GM23338 (cell line): ENCODE measurements around the gene SLC39A11. TPM values are rescaled to one million over a fixed set of nuclear protein-coding genes. Genes with fewer than 3 reads are reported as not detected.

Experiments used
- ATAC-seq: fragments of 200-7000 bp; cut with Tn5 transposase; 3 replicates; pipeline ENCODE4 v1.9.1; 2020
- DNase-seq: peaks from one replicate; pipeline ENCODE4 v3.0.0-alpha.2; 2015; ENCODE audit warnings: low spot score
- H2AFZ ChIP-seq: fragments of 200-600 bp; sonication (generic); 2 replicates; pipeline ENCODE4 v1.8.0; 2016; ENCODE audit warnings: antibody characterized with exemption, mild to moderate bottlenecking, moderate library complexity
- H3F3A ChIP-seq: fragments of 200-600 bp; sonication (generic); replicated peaks from 2 replicates; pipeline ENCODE4 v1.8.0; 2017; ENCODE audit warnings: antibody characterized with exemption, mixed run types, low read depth
- H3K27ac ChIP-seq: fragments of 200-600 bp; sonication (generic); 2 replicates; pipeline ENCODE4 v1.6.1; 2016; ENCODE audit warnings: low read depth
- H3K27me3 ChIP-seq: fragments of 200-600 bp; sonication (generic); 2 replicates; pipeline ENCODE4 v1.8.0; 2016; ENCODE audit warnings: mild to moderate bottlenecking, mixed run types, moderate library complexity; ENCODE audit not compliant: insufficient read depth
- H3K36me3 ChIP-seq: fragments of 200-600 bp; sonication (generic); 2 replicates; pipeline ENCODE4 v1.8.0; 2016; ENCODE audit warnings: mild to moderate bottlenecking; ENCODE audit not compliant: insufficient read depth
- H3K4me1 ChIP-seq: fragments of 200-600 bp; sonication (generic); 2 replicates; pipeline ENCODE4 v1.8.0; 2016; ENCODE audit warnings: mild to moderate bottlenecking, moderate library complexity; ENCODE audit not compliant: insufficient read depth
- H3K4me2 ChIP-seq: fragments of 200-600 bp; sonication (generic); 2 replicates; pipeline ENCODE4 v1.7.1; 2017; ENCODE audit warnings: mixed run types
- H3K4me3 ChIP-seq: fragments of 200-600 bp; sonication (generic); 2 replicates; pipeline ENCODE4 v1.6.1; 2016; ENCODE audit warnings: mixed run types
- H3K79me2 ChIP-seq: fragments of 200-600 bp; sonication (generic); replicated peaks from 2 replicates; pipeline ENCODE4 v1.8.0; 2017; ENCODE audit warnings: mild to moderate bottlenecking; ENCODE audit not compliant: insufficient read depth
- H3K9me2 ChIP-seq: fragments of 200-600 bp; sonication (generic); 2 replicates; pipeline ENCODE4 v1.8.0; 2017; ENCODE audit not compliant: insufficient read depth
- H4K20me1 ChIP-seq: fragments of 200-600 bp; sonication (generic); replicated peaks from 2 replicates; pipeline ENCODE4 v1.8.0; 2017; ENCODE audit warnings: mild to moderate bottlenecking; ENCODE audit not compliant: insufficient read depth
- H3K27ac Mint-ChIP-seq: 2 replicates; pipeline ENCODE4 v1.8.0; 2020; ENCODE audit warnings: inconsistent platforms, mild to moderate bottlenecking, moderate library complexity, mixed read lengths
- H3K27me3 Mint-ChIP-seq: 3 replicates; pipeline ENCODE4 v1.8.0; 2022; ENCODE audit warnings: low read depth, mild to moderate bottlenecking, moderate library complexity, mixed read lengths, inconsistent platforms; ENCODE audit not compliant: insufficient read depth, poor library complexity
- H3K36me3 Mint-ChIP-seq: 3 replicates; pipeline ENCODE4 v1.8.0; 2021; ENCODE audit warnings: low read depth, mild to moderate bottlenecking, inconsistent platforms, moderate library complexity, mixed read lengths
- H3K4me1 Mint-ChIP-seq: 3 replicates; pipeline ENCODE4 v1.8.0; 2020; ENCODE audit warnings: mild to moderate bottlenecking, inconsistent platforms, mixed read lengths
- H3K4me3 Mint-ChIP-seq: 3 replicates; pipeline ENCODE4 v1.8.0; 2021; ENCODE audit warnings: moderate library complexity, mild to moderate bottlenecking, inconsistent platforms, mixed read lengths
- H3K9me3 Mint-ChIP-seq: 3 replicates; pipeline ENCODE4 v1.8.0; 2020; ENCODE audit warnings: moderate library complexity, mild to moderate bottlenecking, inconsistent platforms, mixed read lengths
- CREB1 ChIP-seq: fragments of 250-450 bp; sonication (Bioruptor Pico); IDR thresholded peaks from 2 replicates; pipeline ENCODE4 v1.5.0; 2020; ENCODE audit warnings: low read depth, mild to moderate bottlenecking, moderate library complexity
- CTCF ChIP-seq, 2 experiments: fragments of 200-600 bp in 1 of 2; sonication (generic) in 1 of 2; conservative IDR thresholded peaks; 2 replicates each; pipeline versions ENCODE4 v1.5.1 to v1.6.1; 2016 to 2017; ENCODE audit warnings: antibody characterized with exemption in 2 of 2, low read depth in 2 of 2, mild to moderate bottlenecking in 2 of 2, moderate library complexity in 1 of 2
- ETS1 ChIP-seq: IDR thresholded peaks from 2 replicates; pipeline ENCODE4 v1.6.1; 2016; ENCODE audit warnings: antibody characterized with exemption
- EZH2 ChIP-seq: fragments of 200-600 bp; sonication (generic); IDR thresholded peaks from one replicate; pipeline ENCODE4 v1.8.0; 2017; ENCODE audit warnings: antibody characterized with exemption, mild to moderate bottlenecking, low read depth; ENCODE audit not compliant: unreplicated experiment
- EZH2phosphoT487 ChIP-seq: fragments of 200-600 bp; sonication (generic); IDR thresholded peaks from one replicate; pipeline ENCODE4 v1.8.1; 2018; ENCODE audit warnings: antibody characterized with exemption; ENCODE audit not compliant: unreplicated experiment
- JUNB ChIP-seq: IDR thresholded peaks from one replicate; pipeline ENCODE4 v1.6.1; 2016; ENCODE audit warnings: antibody characterized with exemption; ENCODE audit not compliant: unreplicated experiment
- NANOG ChIP-seq: IDR thresholded peaks from 2 replicates; pipeline ENCODE4 v1.6.1; 2016; ENCODE audit warnings: antibody characterized with exemption, borderline replicate concordance
- POLR2AphosphoS5 ChIP-seq: IDR thresholded peaks from 2 replicates; pipeline ENCODE4 v1.6.1; 2016; ENCODE audit warnings: antibody characterized with exemption, low read depth
- REST ChIP-seq: IDR thresholded peaks from one replicate; pipeline ENCODE4 v1.6.1; 2018; ENCODE audit warnings: antibody characterized with exemption; ENCODE audit not compliant: unreplicated experiment
- STAT1 ChIP-seq: IDR thresholded peaks from one replicate; pipeline ENCODE4 v1.6.1; 2016; ENCODE audit warnings: antibody characterized with exemption; ENCODE audit not compliant: unreplicated experiment
- ZNF114 ChIP-seq: fragments of 250-450 bp; sonication (Bioruptor Pico); IDR thresholded peaks from 2 replicates; pipeline ENCODE4 v1.5.0; 2020; ENCODE audit warnings: mild to moderate bottlenecking, moderate library complexity
- ZNF331 ChIP-seq: fragments of 250-450 bp; sonication (Bioruptor Pico); IDR thresholded peaks from 2 replicates; pipeline ENCODE4 v1.5.0; 2020; ENCODE audit warnings: low read depth, mild to moderate bottlenecking, moderate library complexity
- ZNF462 ChIP-seq: fragments of 250-450 bp; sonication (Bioruptor Pico); IDR thresholded peaks from 2 replicates; pipeline ENCODE4 v1.5.0; 2020; ENCODE audit warnings: mild to moderate bottlenecking, moderate library complexity
- polyA plus RNA-seq: library from polyadenylated mRNA; unstranded; fragments of >200 nt; fragmentation: Nextera tagmentation; extraction: Ambion mirVana; gene quantifications from 2 replicates; pipeline ENCODE4 v1.2.1, GENCODE V29; 2016
- total RNA-seq: library from RNA; depleted of rRNA; stranded (reverse); fragments of >200 nt; shearing (Covaris generic); gene quantifications from 2 replicates; pipeline ENCODE4 v1.2.3, GENCODE V29; 2014

The SLC39A11 gene
- total and polyA plus RNA-seq, 2 experiments from 2014 or later: 10.8 to 18.1 TPM

- Histone ChIP-seq H3K9me2 (no peaks in the 10 kb centered on the region), H2AFZ (no peak overlapping the region), H3K79me2 (no peaks in the 10 kb centered on the region), H3K4me3 (no peak overlapping the region), H3K36me3 (no peaks in the 10 kb centered on the region), H3K27me3 (no peaks in the 10 kb centered on the region), H3K4me2 (no peak overlapping the region), H3K4me1 (no peaks in the 10 kb centered on the region), H4K20me1 (no peaks in the 10 kb centered on the region), H3K27ac (no peak overlapping the region), H3F3A (no peaks in the 10 kb centered on the region)
- Mint-ChIP-seq H3K27me3 (no peaks in the 10 kb centered on the region), H3K36me3 (peaks cover 3% of the 10 kb centered on the region; the same call in 1 of the 3 replicates), H3K9me3 (no peaks in the 10 kb centered on the region; the same call in 1 of the 3 replicates), H3K4me1 (no peaks in the 10 kb centered on the region), H3K27ac (no peak overlapping the region), H3K4me3 (no peak overlapping the region)
- DNase-seq: no peak
- no peak for TF ChIP-seq CTCF (conservative IDR thresholded peaks at IDR 0.05; ENCODE audit: low read depth in 2 of 2)
- TF ChIP-seq POLR2AphosphoS5: no peak
- no peak for TF ChIP-seq JUNB
- TF ChIP-seq REST: no peak
- no peak for TF ChIP-seq EZH2phosphoT487
- no peak for TF ChIP-seq ZNF462 (CRISPR knock-in tag)
- no peak for TF ChIP-seq STAT1
- TF ChIP-seq ZNF114 (CRISPR knock-in tag): no peak
- no peak for TF ChIP-seq CREB1 (CRISPR knock-in tag)
- TF ChIP-seq EZH2: no peak
- TF ChIP-seq NANOG: no peak
- no peak for TF ChIP-seq ETS1
- no peak for TF ChIP-seq ZNF331 (CRISPR knock-in tag)
- no peak for ATAC-seq
Measured at GRCh38 chr17:72754513-72754912, 338.0 kb downstream of the SLC39A11 start.
